ENCODE data around the gene UPK3A.
A peak's percentile ranks its signal among the peaks of the same experiment; 100 is the strongest.

The UPK3A gene

GRCh38 chr22:45248832-45249561, 35.8 kb upstream of the UPK3A start:
- H3K4me2 ChIP-seq, result peak overlapping the region; percentile 33
- H3K4me3 ChIP-seq (IDR thresholded peaks at IDR 0.05; ENCODE audit: insufficient read depth, low read depth, low read length), result no peak overlapping the region
- H3K4me1 ChIP-seq (ENCODE audit: low read depth, poor library complexity, severe bottlenecking), result peaks cover 19% of the 10 kb centered on the region

GRCh38 chr22:45251825-45252224, 32.9 kb upstream of the UPK3A start:
- Histone ChIP-seq H4K20me1 (ENCODE audit: insufficient read depth) (no peaks in the 10 kb centered on the region), H3K27ac (no peak overlapping the region), H3K36me3 (ENCODE audit: insufficient read depth) (no peaks in the 10 kb centered on the region), H3K79me2 (ENCODE audit: insufficient read depth, low read depth) (no peaks in the 10 kb centered on the region), H3K9ac (no peak overlapping the region), H3K4me2 (no peak overlapping the region), H2AFZ (ENCODE audit: low read depth) (no peak overlapping the region), H3K4me3 (IDR thresholded peaks at IDR 0.05; ENCODE audit: insufficient read depth, low read depth, low read length) (no peak overlapping the region), H3K27me3 (ENCODE audit: insufficient read depth, low read depth) (no peaks in the 10 kb centered on the region), H3K4me1 (ENCODE audit: low read depth, poor library complexity, severe bottlenecking) (peaks cover 19% of the 10 kb centered on the region)
- no peak for TF ChIP-seq CTCF (conservative IDR thresholded peaks at IDR 0.05; ENCODE audit: low read depth, low read length)

More at GRCh38 chr22:45248832-45249561, 35.8 kb upstream of the UPK3A start:
- H3K36me3 ChIP-seq (ENCODE audit: insufficient read depth), result no peaks in the 10 kb centered on the region
- H3K79me2 ChIP-seq (ENCODE audit: insufficient read depth, low read depth), result no peaks in the 10 kb centered on the region
- no peak overlapping the region; the same call in 1 of the 2 replicates for H3K9ac ChIP-seq
- no peaks in the 10 kb centered on the region for H4K20me1 ChIP-seq (ENCODE audit: insufficient read depth)
- H3K27ac ChIP-seq, result peak overlapping the region; percentile 39; the same call in 1 of the 2 replicates
- peak overlapping the region; percentile 28; the same call in 1 of the 2 replicates for H2AFZ ChIP-seq (ENCODE audit: low read depth)
- TF ChIP-seq CTCF (conservative IDR thresholded peaks at IDR 0.05; ENCODE audit: low read depth, low read length), result no peak
- H3K27me3 ChIP-seq (ENCODE audit: insufficient read depth, low read depth), result no peaks in the 10 kb centered on the region

GRCh38 chr22:45253039-45253641, 31.6 kb upstream of the UPK3A start:
- H3K4me3 ChIP-seq (IDR thresholded peaks at IDR 0.05; ENCODE audit: insufficient read depth, low read depth, low read length), result no peak overlapping the region
- no peaks in the 10 kb centered on the region for H3K79me2 ChIP-seq (ENCODE audit: insufficient read depth, low read depth)
- H3K36me3 ChIP-seq (ENCODE audit: insufficient read depth), result no peaks in the 10 kb centered on the region
- H3K4me1 ChIP-seq (ENCODE audit: low read depth, poor library complexity, severe bottlenecking), result peaks cover 17% of the 10 kb centered on the region
- no peak overlapping the region for H2AFZ ChIP-seq (ENCODE audit: low read depth)
- no peak for TF ChIP-seq CTCF (conservative IDR thresholded peaks at IDR 0.05; ENCODE audit: low read depth, low read length)
- no peaks in the 10 kb centered on the region for H3K27me3 ChIP-seq (ENCODE audit: insufficient read depth, low read depth)
- H3K9ac ChIP-seq, result no peak overlapping the region
- H4K20me1 ChIP-seq (ENCODE audit: insufficient read depth), result no peaks in the 10 kb centered on the region
- H3K27ac ChIP-seq, result no peak overlapping the region
- no peak overlapping the region for H3K4me2 ChIP-seq

GRCh38 chr22:45254388-45254787, 30.4 kb upstream of the UPK3A start:
- TF ChIP-seq CTCF (conservative IDR thresholded peaks at IDR 0.05; ENCODE audit: low read depth, low read length), result no peak
- Histone ChIP-seq H3K9ac (no peak overlapping the region), H3K4me2 (no peak overlapping the region)

More at GRCh38 chr22:45254388-45254787, 30.4 kb upstream of the UPK3A start:
- Histone ChIP-seq H3K4me3 (IDR thresholded peaks at IDR 0.05; ENCODE audit: insufficient read depth, low read depth, low read length) (no peak overlapping the region), H3K4me1 (ENCODE audit: low read depth, poor library complexity, severe bottlenecking) (peaks cover 8% of the 10 kb centered on the region), H3K27ac (no peak overlapping the region), H2AFZ (ENCODE audit: low read depth) (no peak overlapping the region), H3K27me3 (ENCODE audit: insufficient read depth, low read depth) (no peaks in the 10 kb centered on the region), H3K36me3 (ENCODE audit: insufficient read depth) (no peaks in the 10 kb centered on the region), H3K79me2 (ENCODE audit: insufficient read depth, low read depth) (no peaks in the 10 kb centered on the region), H4K20me1 (ENCODE audit: insufficient read depth) (no peaks in the 10 kb centered on the region)
